HCT116 (cell line): Measurements from ENCODE around the gene RIN1. TPM values are rescaled to one million over a fixed set of nuclear protein-coding genes. Genes with fewer than 3 reads are reported as not detected.
"Not testable (repeated sequence)": the region's sequence is repeated elsewhere in the genome, so short reads cannot be mapped to it uniquely, and the experiment has no call there.

Source experiments
- ATAC-seq: fragments of 200-7000 bp; cut with Tn5 transposase; 2 replicates; pipeline ENCODE4 v1.9.1; 2020; ENCODE audit warnings: mild to moderate bottlenecking, moderate library complexity
- BruUV-seq: library from RNA; stranded (reverse); fragments of 400-500 nt; replicated peaks from 2 replicates; lab custom pipeline; 2021; lab: Mats Ljungman, UMichigan
- CTCF ChIA-PET: fragments of 300-600 bp; sonication (Branson Sonifier 250); formaldehyde crosslinking; loops from one replicate; lab custom pipeline; 2021; ENCODE audit warnings: antibody characterized with exemption; lab: Charles Lee
- POLR2A ChIA-PET: fragments of 300-600, 350-600 bp; sonication (Branson Sonifier 250); formaldehyde crosslinking; loops from one replicate; lab custom pipeline; 2021; ENCODE audit warnings: antibody characterized with exemption; lab: Charles Lee
- RAD21 ChIA-PET, 2 experiments: fragments of 300-600 bp; sonication (Branson Sonifier 250); formaldehyde crosslinking; loops; one replicate each; lab custom pipeline; 2023; ENCODE audit warnings: low total read pairs in 2 of 2; ENCODE audit not compliant: uncharacterized antibody in 2 of 2, unreplicated experiment in 2 of 2, low non-redundant PET in 1 of 2; lab: Charles Lee
- DNase-seq: peaks from one replicate; pipeline ENCODE4 v3.0.0-alpha.2; 2010; ENCODE audit warnings: low read depth, low spot score
- H2AFZ ChIP-seq: fragments of 200-600 bp; shearing (Covaris generic), sonication (generic); 2 replicates; pipeline ENCODE4 v1.6.1; 2017; ENCODE audit warnings: low read depth, mixed run types, mixed read lengths, antibody characterized with exemption, low read length; ENCODE audit not compliant: poor library complexity, severe bottlenecking
- H3K27ac ChIP-seq: 2 replicates; pipeline ENCODE4 v1.5.1; 2012; ENCODE audit warnings: low read depth, low read length
- H3K27me3 ChIP-seq: fragments of 200-600 bp; sonication (generic); 2 replicates; pipeline ENCODE4 v1.6.1; 2016; ENCODE audit warnings: mixed run types, low read length, mixed read lengths; ENCODE audit not compliant: insufficient read depth
- H3K36me3 ChIP-seq, 2 experiments: fragments of 200-500 bp in 1 of 2; fragments of 200-600 bp in 1 of 2; sonication (Bioruptor generic) in 1 of 2; sonication (generic) in 1 of 2; 2 replicates each; pipeline versions ENCODE4 v1.5.1 to v1.6.1; 2014 to 2016; ENCODE audit warnings: low read length in 2 of 2, inconsistent platforms in 1 of 2, mixed read lengths in 1 of 2, mixed run types in 1 of 2; ENCODE audit not compliant: insufficient read depth in 2 of 2, control insufficient read depth in 1 of 2
- H3K4me1 ChIP-seq, 2 experiments: fragments of 200-600 bp in 1 of 2; sonication (generic) in 1 of 2; 2 replicates each; pipeline versions ENCODE4 v1.5.1 to v1.6.1; 2012 to 2017; ENCODE audit warnings: low read length in 2 of 2, inconsistent platforms in 1 of 2, mild to moderate bottlenecking in 1 of 2, mixed read lengths in 1 of 2, mixed run types in 1 of 2, moderate library complexity in 1 of 2; ENCODE audit not compliant: insufficient read depth in 2 of 2, control insufficient read depth in 1 of 2
- H3K4me2 ChIP-seq: fragments of 200-600 bp; sonication (generic); 2 replicates; pipeline ENCODE4 v1.6.1; 2017; ENCODE audit warnings: mixed run types, low read length, mixed read lengths
- H3K4me3 ChIP-seq, 2 experiments: fragments of 200-600 bp in 1 of 2; sonication (generic) in 1 of 2; replicated peaks in 1 of 2; 2 replicates each; pipeline ENCODE4 v1.5.1; 2011 to 2016; ENCODE audit warnings: low read length in 2 of 2, control low read depth in 1 of 2, low read depth in 1 of 2, mild to moderate bottlenecking in 1 of 2, mixed read lengths in 1 of 2, mixed run types in 1 of 2
- H3K79me2 ChIP-seq: fragments of 200-600 bp; sonication (generic); 2 replicates; pipeline ENCODE4 v1.6.1; 2017; ENCODE audit warnings: mild to moderate bottlenecking, mixed run types, low read length, moderate library complexity, mixed read lengths; ENCODE audit not compliant: insufficient read depth
- H3K9ac ChIP-seq: fragments of 200-600 bp; sonication (generic); 2 replicates; pipeline ENCODE4 v1.6.1; 2016; ENCODE audit warnings: low read length, mixed read lengths
- H3K9me2 ChIP-seq: fragments of 200-600 bp; sonication (generic), shearing (Covaris generic); 2 replicates; pipeline ENCODE4 v1.6.1; 2017; ENCODE audit warnings: mixed run types, mild to moderate bottlenecking, moderate library complexity; ENCODE audit not compliant: insufficient read depth
- H3K9me3 ChIP-seq, 2 experiments: fragments of 200-500 bp in 1 of 2; fragments of 200-600 bp in 1 of 2; sonication (Bioruptor generic) in 1 of 2; sonication (generic) in 1 of 2; 2 replicates each; pipeline ENCODE4 v1.6.1; 2014 to 2017; ENCODE audit warnings: low read length in 2 of 2, mixed read lengths in 2 of 2, inconsistent platforms in 1 of 2, low read depth in 1 of 2, mild to moderate bottlenecking in 1 of 2, mixed run types in 1 of 2, moderate library complexity in 1 of 2; ENCODE audit not compliant: control insufficient read depth in 1 of 2, insufficient read depth in 1 of 2
- H4K20me1 ChIP-seq: fragments of 200-600 bp; sonication (generic), shearing (Covaris generic); 2 replicates; pipeline ENCODE4 v1.6.1; 2017; ENCODE audit warnings: mixed run types, mild to moderate bottlenecking, moderate library complexity; ENCODE audit not compliant: insufficient read depth
- ELF1 ChIP-seq: IDR thresholded peaks from 2 replicates; pipeline ENCODE4 v1.6.1; 2012; ENCODE audit warnings: low read depth, borderline replicate concordance
- FOSL1 ChIP-seq: IDR thresholded peaks from 2 replicates; pipeline ENCODE4 v1.6.1; 2012; ENCODE audit warnings: low read depth
- JUND ChIP-seq: IDR thresholded peaks from 2 replicates; pipeline ENCODE4 v1.6.1; 2012
- POLR2A ChIP-seq: IDR thresholded peaks from 2 replicates; pipeline ENCODE4 v1.7.0; 2011; ENCODE audit warnings: borderline replicate concordance; ENCODE audit not compliant: insufficient read depth, insufficient read length; ENCODE audit errors: extremely low read depth
- POLR2AphosphoS5 ChIP-seq: IDR thresholded peaks from 2 replicates; pipeline ENCODE4 v1.6.1; 2011; ENCODE audit warnings: mild to moderate bottlenecking, low read depth, low read length, moderate library complexity
- RAD21 ChIP-seq: IDR thresholded peaks from 2 replicates; pipeline ENCODE4 v1.6.1; 2012; ENCODE audit warnings: low read depth, mild to moderate bottlenecking
- SP1 ChIP-seq: IDR thresholded peaks from 2 replicates; pipeline ENCODE4 v1.6.1; 2012; ENCODE audit warnings: low read depth
- TCF7L2 ChIP-seq: IDR thresholded peaks from 2 replicates; pipeline ENCODE4 v1.7.0; 2011; ENCODE audit warnings: borderline replicate concordance, inconsistent platforms; ENCODE audit not compliant: insufficient read depth, insufficient read length; ENCODE audit errors: extremely low read depth
- intact Hi-C: fragments of 100-400 bp; cut with micrococcal nuclease; formaldehyde crosslinking; loops from 2 replicates; pipeline ENCODE4 v1.10.0; 2022
- total RNA-seq: library from RNA; stranded (reverse); gene quantifications from one replicate; pipeline ENCODE4 v1.2.1, GENCODE V29; 2021; ENCODE audit not compliant: unreplicated experiment
- TF ChIP-seq, protein P1 (sequence below): IDR thresholded peaks from 2 replicates; pipeline ENCODE4 v1.6.1; 2012; ENCODE audit warnings: low read depth
- TF ChIP-seq, protein P2 (sequence below): IDR thresholded peaks from 2 replicates; pipeline ENCODE4 v1.6.1; 2012

RIN1 gene
- total RNA-seq, 1 experiment from 2014 or later, result 38.7 TPM

DNA sequence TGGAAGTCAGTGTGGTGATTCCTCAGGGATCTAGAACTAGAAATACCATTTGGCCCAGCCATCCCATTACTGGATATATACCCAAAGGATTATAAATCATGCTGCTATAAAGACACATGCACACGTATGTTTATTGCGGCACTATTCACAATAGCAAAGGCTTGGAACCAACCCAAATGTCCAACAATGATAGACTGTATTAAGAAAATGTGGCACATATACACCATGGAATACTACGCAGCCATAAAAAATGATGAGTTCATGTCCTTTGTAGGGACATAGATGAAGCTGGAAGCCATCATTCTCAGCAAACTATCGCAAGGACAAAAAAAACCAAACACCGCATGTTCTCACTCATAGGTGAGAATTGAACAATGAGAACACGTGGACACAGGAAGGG, 15.5 kb downstream of the RIN1 start:
- intact Hi-C loops, POLR2A ChIA-PET, H2AFZ ChIP-seq, H3K4me2 ChIP-seq, H3K36me3 ChIP-seq, H4K20me1 ChIP-seq, CTCF ChIA-PET, H3K27ac ChIP-seq, H3K4me3 ChIP-seq, H3K27me3 ChIP-seq, H3K79me2 ChIP-seq, RAD21 ChIA-PET, H3K9me3 ChIP-seq, ATAC-seq, H3K9ac ChIP-seq, DNase-seq, BruUV-seq, H3K9me2 ChIP-seq: not testable (repeated sequence)
- H3K4me1 ChIP-seq, result peaks cover 0 to 15% of the 10 kb centered on the region in 2 experiments; a peak in 2 of 4 replicates

DNA sequence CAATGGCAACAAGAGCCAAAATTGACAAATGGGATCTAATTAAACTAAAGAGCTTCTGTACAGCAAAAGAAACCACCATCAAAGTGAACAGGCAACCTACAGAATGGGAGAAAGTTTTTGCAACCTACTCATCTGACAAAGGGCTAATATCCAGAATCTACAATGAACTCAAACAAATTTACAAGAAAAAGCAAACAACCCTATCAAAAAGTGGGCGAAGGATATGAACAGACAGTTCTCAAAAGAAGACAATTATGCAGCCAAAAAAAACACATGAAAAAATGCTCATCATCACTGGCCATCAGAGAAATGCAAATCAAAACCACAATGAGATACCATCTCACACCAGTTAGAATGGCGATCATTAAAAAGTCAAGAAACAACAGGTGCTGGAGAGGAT, 15.9 kb downstream of the RIN1 start:
- H3K4me1 ChIP-seq, result peaks cover 0 to 11% of the 10 kb centered on the region in 2 experiments; a peak in 2 of 4 replicates
- H4K20me1 ChIP-seq, CTCF ChIA-PET, H3K36me3 ChIP-seq, DNase-seq, H3K27me3 ChIP-seq, H3K27ac ChIP-seq, BruUV-seq, H3K9me2 ChIP-seq, intact Hi-C loops, H3K9me3 ChIP-seq, H2AFZ ChIP-seq, POLR2A ChIA-PET, ATAC-seq, H3K4me3 ChIP-seq, H3K4me2 ChIP-seq, H3K79me2 ChIP-seq, H3K9ac ChIP-seq, RAD21 ChIA-PET: not testable (repeated sequence)

DNA sequence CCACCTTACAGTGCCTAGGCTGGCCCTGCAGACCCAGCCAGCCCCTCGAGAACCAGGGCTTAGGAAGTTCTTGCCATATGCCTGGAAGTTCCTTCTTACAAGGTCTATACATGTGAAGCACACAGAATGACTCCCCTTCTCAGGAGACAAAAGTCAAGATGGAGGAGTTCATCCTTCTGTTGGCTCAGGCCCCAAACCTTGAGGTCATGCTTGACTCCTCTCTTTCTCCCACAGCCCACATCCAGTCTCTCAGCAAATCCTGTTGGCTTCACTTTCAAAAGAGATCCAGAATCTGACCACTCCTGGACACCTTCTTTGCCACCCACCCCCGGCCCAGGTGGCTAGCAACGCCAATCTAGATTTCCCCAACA, 17.6 kb downstream of the RIN1 start:
- no TSS peak for BruUV-seq
- Histone ChIP-seq H3K4me3 (no peak overlapping the region), H3K27ac (no peak overlapping the region), H3K36me3 (no peaks in the 10 kb centered on the region), H3K4me2 (no peak overlapping the region), H3K79me2 (no peaks in the 10 kb centered on the region), H3K9ac (no peak overlapping the region), H3K9me2 (no peaks in the 10 kb centered on the region), H3K4me1 (peaks cover 4 to 5% of the 10 kb centered on the region in 2 experiments; a peak in 3 of 4 replicates), H3K27me3 (no peaks in the 10 kb centered on the region), H2AFZ (no peak overlapping the region), H3K9me3 (no peaks in the 10 kb centered on the region), H4K20me1 (no peaks in the 10 kb centered on the region)
- no peak for DNase-seq
- ATAC-seq, result no peak
- ChIA-PET RAD21 (no interaction called here), POLR2A (no interaction called here), CTCF (no interaction called here)
- intact Hi-C loops, result no loop called here
- TF ChIP-seq RAD21, result no peak
- TF ChIP-seq POLR2A, result no peak
- TF ChIP-seq TCF7L2, result no peak
- TF ChIP-seq, protein P1, sequence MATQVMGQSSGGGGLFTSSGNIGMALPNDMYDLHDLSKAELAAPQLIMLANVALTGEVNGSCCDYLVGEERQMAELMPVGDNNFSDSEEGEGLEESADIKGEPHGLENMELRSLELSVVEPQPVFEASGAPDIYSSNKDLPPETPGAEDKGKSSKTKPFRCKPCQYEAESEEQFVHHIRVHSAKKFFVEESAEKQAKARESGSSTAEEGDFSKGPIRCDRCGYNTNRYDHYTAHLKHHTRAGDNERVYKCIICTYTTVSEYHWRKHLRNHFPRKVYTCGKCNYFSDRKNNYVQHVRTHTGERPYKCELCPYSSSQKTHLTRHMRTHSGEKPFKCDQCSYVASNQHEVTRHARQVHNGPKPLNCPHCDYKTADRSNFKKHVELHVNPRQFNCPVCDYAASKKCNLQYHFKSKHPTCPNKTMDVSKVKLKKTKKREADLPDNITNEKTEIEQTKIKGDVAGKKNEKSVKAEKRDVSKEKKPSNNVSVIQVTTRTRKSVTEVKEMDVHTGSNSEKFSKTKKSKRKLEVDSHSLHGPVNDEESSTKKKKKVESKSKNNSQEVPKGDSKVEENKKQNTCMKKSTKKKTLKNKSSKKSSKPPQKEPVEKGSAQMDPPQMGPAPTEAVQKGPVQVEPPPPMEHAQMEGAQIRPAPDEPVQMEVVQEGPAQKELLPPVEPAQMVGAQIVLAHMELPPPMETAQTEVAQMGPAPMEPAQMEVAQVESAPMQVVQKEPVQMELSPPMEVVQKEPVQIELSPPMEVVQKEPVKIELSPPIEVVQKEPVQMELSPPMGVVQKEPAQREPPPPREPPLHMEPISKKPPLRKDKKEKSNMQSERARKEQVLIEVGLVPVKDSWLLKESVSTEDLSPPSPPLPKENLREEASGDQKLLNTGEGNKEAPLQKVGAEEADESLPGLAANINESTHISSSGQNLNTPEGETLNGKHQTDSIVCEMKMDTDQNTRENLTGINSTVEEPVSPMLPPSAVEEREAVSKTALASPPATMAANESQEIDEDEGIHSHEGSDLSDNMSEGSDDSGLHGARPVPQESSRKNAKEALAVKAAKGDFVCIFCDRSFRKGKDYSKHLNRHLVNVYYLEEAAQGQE, result no peak
- no peak for TF ChIP-seq FOSL1
- TF ChIP-seq, protein P2, sequence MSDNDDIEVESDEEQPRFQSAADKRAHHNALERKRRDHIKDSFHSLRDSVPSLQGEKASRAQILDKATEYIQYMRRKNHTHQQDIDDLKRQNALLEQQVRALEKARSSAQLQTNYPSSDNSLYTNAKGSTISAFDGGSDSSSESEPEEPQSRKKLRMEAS, result no peak
- no peak for TF ChIP-seq JUND
- TF ChIP-seq POLR2AphosphoS5, result no peak
- no peak for TF ChIP-seq SP1
- no peak for TF ChIP-seq ELF1
